H9 (cell line): ENCODE data around the gene ACSF3. TPM values are rescaled to one million over a fixed set of nuclear protein-coding genes. Genes with fewer than 3 reads are reported as not detected.
"Not testable (repeated sequence)": the region's sequence is repeated elsewhere in the genome, so short reads cannot be mapped to it uniquely, and the experiment has no call there.

ENCODE experiments used
- DNase-seq: peaks from one replicate; pipeline ENCODE4 v3.0.0-alpha.2; 2017
- H2AFZ ChIP-seq: one replicate; pipeline ENCODE4 v1.6.1; 2013; ENCODE audit warnings: mild to moderate bottlenecking, low read length, control low read depth, moderate library complexity
- H2AK5ac ChIP-seq: 2 replicates; pipeline ENCODE4 v1.6.1; 2013; ENCODE audit warnings: low read length, control low read depth, mixed read lengths; ENCODE audit not compliant: insufficient read length
- H2BK120ac ChIP-seq: one replicate; pipeline ENCODE4 v1.6.1; 2013; ENCODE audit warnings: low read depth, mild to moderate bottlenecking, low read length, control low read depth, inconsistent platforms; ENCODE audit not compliant: poor library complexity, severe bottlenecking
- H2BK12ac ChIP-seq: 2 replicates; pipeline ENCODE4 v1.6.1; 2013; ENCODE audit warnings: low read length, control low read depth, mixed read lengths, low read depth; ENCODE audit not compliant: insufficient read length
- H2BK15ac ChIP-seq: 2 replicates; pipeline ENCODE4 v1.6.1; 2013; ENCODE audit warnings: low read depth, low read length, control low read depth
- H2BK20ac ChIP-seq: one replicate; pipeline ENCODE4 v1.6.1; 2013; ENCODE audit warnings: low read depth, mild to moderate bottlenecking, low read length, control low read depth, inconsistent platforms; ENCODE audit not compliant: poor library complexity, severe bottlenecking
- H2BK5ac ChIP-seq: 2 replicates; pipeline ENCODE4 v1.6.1; 2013; ENCODE audit warnings: low read length, control low read depth, mixed read lengths; ENCODE audit not compliant: insufficient read length
- H3K14ac ChIP-seq: 2 replicates; pipeline ENCODE4 v1.6.1; 2013; ENCODE audit warnings: low read length, control low read depth; ENCODE audit not compliant: insufficient read depth
- H3K18ac ChIP-seq: 2 replicates; pipeline ENCODE4 v1.6.1; 2013; ENCODE audit warnings: low read depth, mild to moderate bottlenecking, mixed read lengths, low read length, control low read depth; ENCODE audit not compliant: insufficient read length
- H3K23ac ChIP-seq: 2 replicates; pipeline ENCODE4 v1.6.1; 2013; ENCODE audit warnings: low read length, control low read depth, mixed read lengths, low read depth; ENCODE audit not compliant: insufficient read length
- H3K23me2 ChIP-seq: 2 replicates; pipeline ENCODE4 v1.6.1; 2013; ENCODE audit warnings: low read depth, mild to moderate bottlenecking, mixed read lengths, low read length, control low read depth; ENCODE audit not compliant: insufficient read length, poor library complexity, severe bottlenecking
- H3K27ac ChIP-seq: 2 replicates; pipeline ENCODE4 v1.5.1; 2013; ENCODE audit warnings: low read length, control low read depth, mixed read lengths, low read depth; ENCODE audit not compliant: insufficient read length
- H3K27me3 ChIP-seq: 2 replicates; pipeline ENCODE4 v1.6.1; 2013; ENCODE audit warnings: low read length, control low read depth, inconsistent platforms; ENCODE audit not compliant: insufficient read depth
- H3K4ac ChIP-seq: 2 replicates; pipeline ENCODE4 v1.6.1; 2013; ENCODE audit warnings: low read depth, mild to moderate bottlenecking, control low read depth, inconsistent platforms, low read length, moderate library complexity
- H3K4me1 ChIP-seq: 2 replicates; pipeline ENCODE4 v1.6.1; 2013; ENCODE audit warnings: low read length, control low read depth, inconsistent platforms; ENCODE audit not compliant: insufficient read depth
- H3K4me2 ChIP-seq: 2 replicates; pipeline ENCODE4 v1.6.1; 2013; ENCODE audit warnings: low read length, control low read depth, mixed read lengths; ENCODE audit not compliant: insufficient read length, insufficient read depth
- H3K56ac ChIP-seq: 2 replicates; pipeline ENCODE4 v1.6.1; 2013; ENCODE audit warnings: low read depth, mild to moderate bottlenecking, mixed read lengths, low read length, control low read depth; ENCODE audit not compliant: insufficient read length
- H3K79me1 ChIP-seq: 2 replicates; pipeline ENCODE4 v1.6.1; 2013; ENCODE audit warnings: low read depth, mild to moderate bottlenecking, moderate library complexity, low read length, control low read depth, inconsistent platforms; ENCODE audit not compliant: insufficient read depth, poor library complexity, severe bottlenecking
- H3K79me2 ChIP-seq: 2 replicates; pipeline ENCODE4 v1.6.1; 2013; ENCODE audit warnings: low read length, control low read depth, inconsistent platforms; ENCODE audit not compliant: insufficient read depth
- H3K9ac ChIP-seq: 2 replicates; pipeline ENCODE4 v1.6.1; 2013; ENCODE audit warnings: low read length, control low read depth, mixed read lengths; ENCODE audit not compliant: insufficient read length; ENCODE audit errors: extremely low read depth
- H3K9me3 ChIP-seq: one replicate; pipeline ENCODE4 v1.6.1; 2013; ENCODE audit warnings: low read depth, low read length, inconsistent platforms; ENCODE audit not compliant: control insufficient read depth
- H3T11ph ChIP-seq: one replicate; pipeline ENCODE4 v1.6.1; 2013; ENCODE audit warnings: mild to moderate bottlenecking, low read length, control low read depth, inconsistent platforms
- H4K20me1 ChIP-seq: one replicate; pipeline ENCODE4 v1.6.1; 2013; ENCODE audit not compliant: control insufficient read depth, insufficient read length, insufficient read depth
- H4K5ac ChIP-seq: 2 replicates; pipeline ENCODE4 v1.6.1; 2013; ENCODE audit warnings: low read depth, mild to moderate bottlenecking, mixed read lengths, low read length, control low read depth; ENCODE audit not compliant: insufficient read length
- H4K8ac ChIP-seq: replicated peaks from 2 replicates; pipeline ENCODE4 v1.6.1; 2013; ENCODE audit warnings: low read length, control low read depth, mixed read lengths, low read depth; ENCODE audit not compliant: insufficient read length
- H4K91ac ChIP-seq: 2 replicates; pipeline ENCODE4 v1.6.1; 2013; ENCODE audit warnings: low read depth, mild to moderate bottlenecking, moderate library complexity, mixed read lengths, low read length, control low read depth; ENCODE audit not compliant: insufficient read length
- H3K27ac Mint-ChIP-seq, 3 experiments: 2 replicates in 2 of 3; 3 replicates in 1 of 3; pipeline ENCODE4 v1.8.0; 2020 to 2021; ENCODE audit warnings: mixed read lengths in 3 of 3, mild to moderate bottlenecking in 1 of 3, moderate library complexity in 1 of 3
- H3K27me3 Mint-ChIP-seq: 2 replicates; pipeline ENCODE4 v1.8.0; 2021; ENCODE audit warnings: low read depth, mild to moderate bottlenecking, moderate library complexity, mixed read lengths
- H3K36me3 Mint-ChIP-seq, 3 experiments: 2 replicates in 2 of 3; 3 replicates in 1 of 3; pipeline ENCODE4 v1.8.0; 2020 to 2021; ENCODE audit warnings: low read depth in 3 of 3, mixed read lengths in 3 of 3; ENCODE audit not compliant: insufficient read depth in 1 of 3
- H3K4me1 Mint-ChIP-seq, 2 experiments: 2 replicates each; pipeline ENCODE4 v1.8.0; 2020; ENCODE audit warnings: mixed read lengths in 2 of 2
- H3K4me3 Mint-ChIP-seq, 2 experiments: 2 replicates in 1 of 2; 3 replicates in 1 of 2; pipeline ENCODE4 v1.8.0; 2020 to 2021; ENCODE audit warnings: mild to moderate bottlenecking in 2 of 2, mixed read lengths in 2 of 2, moderate library complexity in 1 of 2
- H3K9me3 Mint-ChIP-seq, 2 experiments: 2 replicates in 1 of 2; 3 replicates in 1 of 2; pipeline ENCODE4 v1.8.0; 2020; ENCODE audit warnings: mild to moderate bottlenecking in 2 of 2, mixed read lengths in 2 of 2, moderate library complexity in 1 of 2
- WGBS: extraction: QIAGEN DNeasy Blood & Tissue Kit; methylation state at CpG from one replicate; pipeline ENCODE4 v1.1.7; 2013; ENCODE audit warnings: missing lambda C conversion rate, low lambda C conversion rate, mixed read lengths; ENCODE audit not compliant: insufficient read length; ENCODE audit errors: extremely low coverage; 5-methylcytosine and 5-hydroxymethylcytosine counted together
- total RNA-seq: library from RNA; stranded (reverse); gene quantifications from 2 replicates; pipeline ENCODE4 v1.2.1, GENCODE V29; 2021

The ACSF3 gene
- total RNA-seq, 1 experiment from 2014 or later = 31.3 TPM

DNA sequence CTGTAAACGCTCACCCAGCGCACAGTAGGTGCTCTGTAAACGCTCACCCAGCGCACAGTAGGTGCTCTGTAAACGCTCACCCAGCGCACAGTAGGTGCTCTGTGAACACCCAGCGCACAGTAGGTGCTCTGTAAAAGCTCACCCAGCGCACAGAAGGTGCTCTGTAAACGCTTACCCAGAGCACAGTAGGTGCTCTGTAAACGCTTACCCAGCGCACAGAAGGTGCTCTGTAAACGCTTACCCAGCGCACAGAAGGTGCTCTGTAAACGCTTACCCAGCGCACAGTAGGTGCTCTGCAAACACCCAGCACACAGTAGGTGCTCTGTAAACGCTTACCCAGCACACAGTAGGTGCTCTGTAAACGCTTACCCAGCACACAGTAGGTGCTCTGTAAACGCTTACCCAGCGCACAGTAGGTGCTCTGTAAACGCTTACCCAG lies 93.0 kb downstream of the ACSF3 start:
- not testable (repeated sequence) for H3K56ac ChIP-seq, H3K4ac ChIP-seq, H3K9ac ChIP-seq, H3K14ac ChIP-seq, H4K8ac ChIP-seq, H3K4me1 Mint-ChIP-seq, H2BK5ac ChIP-seq, H3K18ac ChIP-seq, H2BK20ac ChIP-seq, H2BK12ac ChIP-seq, H3K23ac ChIP-seq, H2AFZ ChIP-seq, H3K27ac Mint-ChIP-seq, H3K79me1 ChIP-seq, H3K4me3 Mint-ChIP-seq, H3K27me3 ChIP-seq, H3K9me3 Mint-ChIP-seq, H3K23me2 ChIP-seq, H3K27ac ChIP-seq, H3K9me3 ChIP-seq, H3K79me2 ChIP-seq, H3K4me2 ChIP-seq, H3T11ph ChIP-seq, H4K20me1 ChIP-seq, H4K91ac ChIP-seq, H2BK15ac ChIP-seq, H3K4me1 ChIP-seq, DNase-seq, H4K5ac ChIP-seq, H3K36me3 Mint-ChIP-seq, H2AK5ac ChIP-seq, H2BK120ac ChIP-seq
- WGBS = no CpG with 5 or more reads among the region's 20 CpGs
- H3K27me3 Mint-ChIP-seq = peaks cover 37% of the 10 kb centered on the region
